Activated CD4-positive, alpha-beta T cell treated with anti-CD3 and anti-CD28 coated beads, Interleukin-10, Interleukin-2, amounts not matched to agents 100 ng/mL and 50 ng/mL, durations not matched to agents 16 hours and 8 hours (primary cell): ENCODE data around the gene SH2D1B.
"Not testable (repeated sequence)": the region's sequence is repeated elsewhere in the genome, so short reads cannot be mapped to it uniquely, and the experiment has no call there.

Source experiments
- DNase-seq: peaks from one replicate; pipeline ENCODE4 v3.0.0-alpha.2; 2020

Gene SH2D1B

GRCh38 chr1:162412002-162412401 is at the start of gene SH2D1B:
Gene SH2D1B, minus strand, starts transcription at chr1:162412136. Its CDS starts 120 bp downstream, at chr1:162412016.
- DNase-seq, result no peak

DNA sequence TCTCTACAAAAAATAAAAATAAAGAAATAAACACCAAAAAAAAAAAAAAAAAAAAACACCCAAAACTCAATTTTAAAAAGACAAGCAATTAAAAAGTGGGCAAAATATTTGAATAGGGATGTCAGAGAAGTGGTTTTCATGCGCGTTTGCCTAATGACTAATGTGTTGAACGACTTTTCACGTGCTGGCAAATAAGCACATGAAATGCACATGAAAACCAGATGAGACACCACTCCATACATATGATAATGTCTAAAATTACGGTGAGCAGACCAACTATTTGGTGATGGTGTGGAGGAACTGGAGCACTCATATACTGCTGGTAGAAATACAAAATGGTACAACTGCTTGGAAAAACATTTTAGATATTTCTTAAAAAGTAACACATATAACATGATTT is 46.3 kb upstream of the SH2D1B start:
- DNase-seq, result no peak

DNA sequence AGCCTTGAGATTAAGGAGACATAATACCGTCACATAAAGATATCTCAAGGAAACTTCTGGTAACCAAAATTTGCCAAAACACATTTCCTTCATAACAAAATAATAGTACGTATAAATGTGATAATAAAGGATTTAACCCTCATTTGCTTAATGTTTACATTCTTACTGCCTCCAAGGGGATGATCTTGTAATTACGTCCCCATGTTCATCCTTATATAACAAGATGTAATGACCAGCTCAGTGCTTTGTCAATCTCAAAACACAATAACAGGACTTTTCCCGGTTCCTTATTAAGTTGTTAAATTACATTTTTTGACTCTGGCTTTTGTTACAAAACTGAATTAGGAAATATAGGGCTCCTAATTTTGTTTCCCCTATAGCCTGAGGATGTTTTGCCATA is 44.4 kb upstream of the SH2D1B start:
- no peak for DNase-seq

- DNase-seq, result not testable (repeated sequence)
Observed at GRCh38 chr1:162454361-162454760, 42.4 kb upstream of the SH2D1B start.

DNA sequence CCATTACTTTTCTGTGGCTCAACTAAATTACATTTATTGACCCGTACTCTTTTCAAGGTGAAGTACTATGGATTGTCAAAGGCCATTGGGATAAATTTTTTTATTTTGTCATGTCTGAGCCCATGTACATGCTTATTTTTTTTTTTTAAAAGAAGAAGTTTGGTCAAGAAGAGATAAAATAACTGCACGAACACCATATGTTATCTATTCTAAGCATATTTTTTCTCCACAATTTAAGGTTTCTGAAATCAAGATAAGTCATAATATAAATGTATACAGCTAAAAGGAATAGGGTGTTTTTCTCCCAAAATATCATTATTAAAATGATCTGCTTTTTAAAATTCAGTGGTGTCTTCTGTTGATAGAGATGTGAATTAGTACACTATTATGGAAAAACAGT is 35.0 kb upstream of the SH2D1B start:
- DNase-seq, result no peak

DNA sequence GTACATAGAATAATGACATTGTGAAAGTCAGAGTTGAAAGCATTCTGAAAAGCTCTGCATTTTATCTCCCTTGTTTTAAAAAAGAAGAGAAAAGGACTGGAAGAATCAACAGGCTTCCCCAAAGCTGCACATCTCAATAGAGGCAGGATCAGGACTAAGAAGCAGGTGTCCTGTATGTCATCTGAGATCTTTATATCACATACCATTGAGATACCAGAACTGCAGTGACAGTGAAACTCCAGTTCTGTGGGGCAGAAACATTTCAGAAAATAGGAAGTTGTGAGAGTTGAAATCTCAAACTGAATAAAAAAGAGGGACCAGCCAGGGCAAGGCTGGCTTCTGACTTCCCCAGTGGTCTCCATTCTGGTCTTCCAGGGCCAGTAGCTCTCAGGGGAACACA is 33.0 kb upstream of the SH2D1B start:
- no peak for DNase-seq

DNA sequence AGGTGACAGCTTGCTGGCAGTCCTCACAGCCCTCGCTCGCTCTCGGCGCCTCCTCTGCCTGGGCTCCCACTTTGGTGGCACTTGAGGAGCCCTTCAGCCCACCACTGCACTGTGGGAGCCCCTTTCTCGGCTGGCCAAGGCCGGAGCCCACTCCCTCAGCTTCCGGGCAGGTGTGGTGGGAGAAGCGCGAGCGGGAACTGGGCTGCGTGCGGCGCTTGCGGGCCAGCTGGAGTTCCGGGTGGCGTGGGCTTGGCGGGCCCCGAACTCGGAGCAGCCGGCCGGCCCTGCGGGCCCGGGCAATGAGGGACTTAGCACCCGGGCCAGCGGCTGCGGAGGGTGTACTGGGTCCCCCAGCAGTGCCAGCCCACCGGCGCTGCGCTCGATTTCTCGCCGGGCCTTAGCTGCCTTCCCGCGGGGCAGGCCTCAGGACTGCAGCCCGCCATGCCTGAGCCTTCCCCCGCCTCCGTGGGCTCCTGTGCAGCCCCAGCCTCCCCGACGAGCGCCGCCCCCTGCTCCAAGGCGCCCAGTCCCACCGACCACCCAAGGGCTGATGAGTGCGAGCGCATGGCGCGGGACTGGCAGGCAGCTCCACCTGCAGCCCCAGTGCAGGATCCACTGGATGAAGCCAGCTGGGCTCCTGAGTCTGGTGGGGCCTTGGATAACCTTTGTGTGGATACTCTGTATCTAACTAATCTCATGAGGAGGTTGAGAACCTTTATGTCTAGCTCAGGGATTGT is 21.2 kb upstream of the SH2D1B start:
- DNase-seq, result not testable (repeated sequence)

DNA sequence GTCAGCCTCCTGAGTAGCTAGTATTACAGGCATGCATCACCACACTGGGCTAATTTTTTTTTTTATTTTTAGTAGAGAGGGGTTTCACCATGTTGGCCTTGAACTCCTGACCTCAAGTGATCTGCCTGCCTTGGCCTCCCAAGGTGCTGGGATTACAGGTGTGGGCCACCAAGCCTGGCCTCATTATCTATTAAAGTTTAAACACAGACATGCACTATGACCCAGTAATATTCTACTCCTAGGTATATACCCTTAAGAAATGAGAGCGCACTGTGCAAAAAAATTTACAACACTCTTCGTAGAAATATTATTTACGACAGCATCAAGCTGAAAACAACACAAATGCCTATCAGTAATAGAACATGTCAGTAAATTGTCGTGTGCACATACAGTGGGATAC is 18.6 kb upstream of the SH2D1B start:
- DNase-seq, result no peak

- DNase-seq, result no peak
Observed at GRCh38 chr1:162422662-162423375, 10.9 kb upstream of the SH2D1B start.

GRCh38 chr1:162421258-162422164 is 9.6 kb upstream of the SH2D1B start:
- no peak for DNase-seq

GRCh38 chr1:162420120-162420519 is 8.2 kb upstream of the SH2D1B start:
- DNase-seq, result no peak

- not testable (repeated sequence) for DNase-seq
Observed at GRCh38 chr1:162419450-162419931, 7.6 kb upstream of the SH2D1B start.

DNA sequence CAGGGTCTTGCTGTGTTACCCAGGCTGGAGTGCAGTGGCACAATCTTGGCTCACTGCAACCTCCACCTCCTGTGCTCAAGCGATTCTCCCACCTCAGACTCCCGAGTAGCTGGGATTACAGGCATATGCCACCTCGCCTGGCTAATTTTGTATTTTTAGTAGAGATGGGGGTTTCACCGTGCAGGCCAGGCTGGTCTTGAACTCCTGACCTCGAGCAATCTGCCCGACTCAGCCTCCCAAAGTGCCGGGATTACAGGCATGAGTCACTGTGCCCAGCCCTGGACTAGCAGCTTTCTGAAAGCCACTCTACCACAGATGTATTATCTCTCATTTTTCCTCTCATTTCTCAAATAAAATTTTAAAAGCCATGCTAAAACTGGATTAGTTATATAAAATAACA is 6.6 kb upstream of the SH2D1B start:
- not testable (repeated sequence) for DNase-seq

GRCh38 chr1:162417650-162418049 is 5.7 kb upstream of the SH2D1B start:
- no peak for DNase-seq

GRCh38 chr1:162416909-162417308 is 5.0 kb upstream of the SH2D1B start:
- DNase-seq, result no peak

- DNase-seq, result no peak
Observed at GRCh38 chr1:162416215-162416614, 4.3 kb upstream of the SH2D1B start.

GRCh38 chr1:162407539-162407938 is 4.4 kb downstream of the SH2D1B start:
- no peak for DNase-seq

GRCh38 chr1:162406811-162407210 is 5.1 kb downstream of the SH2D1B start:
- no peak for DNase-seq

DNA sequence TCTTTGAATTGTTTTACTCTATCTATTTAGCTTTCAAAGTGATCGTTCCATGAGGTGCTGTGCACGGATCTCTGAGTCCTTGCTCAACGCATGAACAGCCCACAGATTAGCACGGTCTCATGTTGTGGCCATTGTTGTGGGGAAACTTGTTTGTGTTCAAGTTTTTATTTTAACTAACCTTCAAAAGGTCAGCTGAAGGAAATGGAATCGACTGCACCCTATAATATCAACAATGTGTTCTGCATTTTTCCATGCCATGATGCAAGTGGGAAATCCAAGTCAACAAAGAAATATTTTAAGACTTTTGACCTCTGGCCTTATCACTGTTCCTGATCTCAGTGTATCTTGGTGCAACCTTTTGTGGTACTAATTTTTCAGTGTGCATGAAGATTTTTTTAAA is 6.1 kb downstream of the SH2D1B start:
- no peak for DNase-seq

DNA sequence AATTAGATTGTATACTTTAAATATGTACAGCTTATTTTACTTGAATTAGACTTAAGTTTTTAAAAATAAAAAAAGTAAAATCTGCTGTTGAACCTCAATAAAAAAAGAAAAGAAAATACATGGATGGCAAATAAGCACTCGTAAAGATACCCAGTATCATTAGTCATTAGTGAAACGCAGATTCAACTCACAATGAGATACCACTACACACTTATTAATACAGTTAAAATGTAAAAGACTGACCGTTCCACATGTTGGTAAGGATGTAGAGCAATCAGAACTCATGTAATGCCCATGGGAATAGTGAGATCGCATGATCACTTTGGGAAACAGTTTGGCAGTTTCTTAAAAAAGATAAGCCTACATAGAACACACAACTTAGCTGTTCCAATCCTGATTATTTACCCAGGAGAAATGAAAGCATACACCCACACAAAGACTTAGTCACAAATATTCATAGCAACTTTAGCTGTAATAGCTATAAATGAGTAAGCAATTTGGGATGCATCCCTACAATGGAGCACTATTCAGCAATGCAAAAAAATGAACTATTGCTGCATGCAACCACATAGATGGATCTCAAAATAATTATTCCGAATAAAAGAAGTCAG is 7.3 kb downstream of the SH2D1B start:
- no peak for DNase-seq

DNA sequence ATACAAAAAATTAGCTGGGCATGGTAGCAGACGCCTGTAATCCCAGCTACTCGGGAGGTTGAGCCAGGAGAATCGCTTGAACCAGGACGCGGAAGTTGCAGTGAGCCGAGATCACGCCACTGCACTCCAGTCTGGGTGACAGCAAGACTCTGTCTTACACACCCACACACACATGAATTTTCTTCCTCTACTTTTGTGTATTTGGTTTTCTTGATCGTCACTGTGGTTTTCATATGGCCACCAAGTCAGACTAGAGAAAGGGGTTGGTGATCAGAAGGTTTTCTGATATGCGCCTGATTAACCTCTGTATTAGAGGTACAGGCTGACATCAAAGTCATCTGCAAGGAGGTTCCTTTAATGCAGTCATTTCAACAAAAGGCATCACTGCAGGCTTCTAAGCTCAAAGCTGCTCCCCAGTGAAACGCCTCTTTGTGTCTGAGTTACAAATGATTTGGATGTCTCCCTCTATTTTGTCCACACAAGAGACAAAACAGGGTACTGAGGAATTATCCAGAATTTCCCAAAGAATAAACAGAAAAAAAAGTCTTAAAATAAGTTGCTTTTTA is 11.1 kb downstream of the SH2D1B start:
- no peak for DNase-seq

- DNase-seq, result no peak
Observed at GRCh38 chr1:162398999-162399580, 12.8 kb downstream of the SH2D1B start.
